Sigmoid colon (tissue), 4 donors: ENCODE measurements around the gene VANGL1.

Experiments used
- CTCF ChIP-seq, 4 experiments: fragments of 450-650 bp in 3 of 4; fragments of 200-600 bp in 1 of 4; IDR thresholded peaks; one replicate each; pipeline ENCODE4 v1.5.1; 2016 to 2019; ENCODE audit warnings: antibody characterized with exemption in 4 of 4, mild to moderate bottlenecking in 3 of 4, moderate library complexity in 2 of 4
- EP300 ChIP-seq, 4 donors: sonication (generic); formaldehyde crosslinking; IDR thresholded peaks; one replicate each; pipeline ENCODE4 v1.6.1; 2017; ENCODE audit warnings: antibody characterized with exemption in 4 of 4
- POLR2A ChIP-seq, 2 donors: fragments of 450-650 bp; IDR thresholded peaks; one replicate each; pipeline ENCODE4 v1.6.1; 2016; ENCODE audit warnings: antibody characterized with exemption in 2 of 2, mild to moderate bottlenecking in 2 of 2, moderate library complexity in 2 of 2
- POLR2AphosphoS5 ChIP-seq, 4 donors: sonication (generic); formaldehyde crosslinking; IDR thresholded peaks; one replicate each; pipeline ENCODE4 v1.6.1; 2017; ENCODE audit warnings: antibody characterized with exemption in 4 of 4

GRCh38 chr1:115593365-115594259 is 48.2 kb upstream of the VANGL1 start:
- no peak for TF ChIP-seq CTCF (IDR thresholded peaks at IDR 0.05)
- no peak for TF ChIP-seq POLR2A (IDR thresholded peaks at IDR 0.05)
- no peak for TF ChIP-seq POLR2AphosphoS5 (IDR thresholded peaks at IDR 0.05)
- TF ChIP-seq EP300 (IDR thresholded peaks at IDR 0.05): no peak
